Stimulated activated CD8-positive, alpha-beta memory T cell treated with anti-CD3 and anti-CD28 coated beads, Interleukin-2, amount 100 ng/mL, for 48 hours (primary cell): ENCODE measurements around the gene STAMBP.
"Not testable (repeated sequence)": the region's sequence is repeated elsewhere in the genome, so short reads cannot be mapped to it uniquely, and the experiment has no call there.

Experiments used
- DNase-seq, 2 donors: peaks; one replicate each; pipeline ENCODE4 v3.0.0-alpha.2; 2020; ENCODE audit warnings: low read depth in 2 of 2

The STAMBP gene

DNA sequence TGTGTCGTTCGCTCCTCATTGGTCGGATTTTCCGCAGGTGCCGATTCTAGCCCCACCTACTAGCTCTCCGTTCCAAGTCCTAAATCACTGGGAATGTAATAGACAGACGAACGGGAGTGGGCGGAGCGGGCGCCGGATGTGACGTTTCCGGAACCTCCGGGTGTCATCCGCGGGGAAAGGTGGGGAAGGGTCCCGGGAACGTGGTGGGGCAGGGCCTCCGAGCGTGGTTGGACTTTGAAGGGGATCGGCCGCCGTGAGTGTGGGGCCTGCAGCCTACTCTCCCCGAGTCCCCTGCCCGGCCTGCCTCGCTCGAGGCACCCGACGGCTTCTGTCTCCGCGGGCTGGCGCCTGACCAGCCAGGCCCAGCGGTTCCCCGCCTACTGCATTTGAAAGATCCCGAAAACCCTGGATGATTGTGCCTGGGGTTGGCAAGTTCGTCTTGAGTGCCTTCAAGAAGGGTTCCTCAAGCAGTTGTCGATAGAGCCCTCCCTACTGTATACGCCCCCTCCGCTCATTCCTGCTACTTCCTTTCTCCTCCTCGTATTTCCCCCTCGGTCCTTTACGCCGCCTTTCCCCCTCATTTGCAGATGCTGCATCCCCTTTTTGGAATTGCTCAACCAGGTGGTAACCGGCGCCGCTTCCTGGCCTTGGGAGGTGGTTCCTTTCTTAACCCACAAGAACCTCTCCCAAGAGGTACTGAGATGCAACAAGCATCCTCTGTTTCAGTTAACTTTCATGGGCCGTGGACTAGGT lies at the start of gene STAMBP:
Gene STAMBP (plus strand): TSS at position 144 of the 753 bp plus-strand sequence. CDS start 1,896 bp downstream, outside the sequence.
- DNase-seq = peak; percentile 78 to 87

DNA sequence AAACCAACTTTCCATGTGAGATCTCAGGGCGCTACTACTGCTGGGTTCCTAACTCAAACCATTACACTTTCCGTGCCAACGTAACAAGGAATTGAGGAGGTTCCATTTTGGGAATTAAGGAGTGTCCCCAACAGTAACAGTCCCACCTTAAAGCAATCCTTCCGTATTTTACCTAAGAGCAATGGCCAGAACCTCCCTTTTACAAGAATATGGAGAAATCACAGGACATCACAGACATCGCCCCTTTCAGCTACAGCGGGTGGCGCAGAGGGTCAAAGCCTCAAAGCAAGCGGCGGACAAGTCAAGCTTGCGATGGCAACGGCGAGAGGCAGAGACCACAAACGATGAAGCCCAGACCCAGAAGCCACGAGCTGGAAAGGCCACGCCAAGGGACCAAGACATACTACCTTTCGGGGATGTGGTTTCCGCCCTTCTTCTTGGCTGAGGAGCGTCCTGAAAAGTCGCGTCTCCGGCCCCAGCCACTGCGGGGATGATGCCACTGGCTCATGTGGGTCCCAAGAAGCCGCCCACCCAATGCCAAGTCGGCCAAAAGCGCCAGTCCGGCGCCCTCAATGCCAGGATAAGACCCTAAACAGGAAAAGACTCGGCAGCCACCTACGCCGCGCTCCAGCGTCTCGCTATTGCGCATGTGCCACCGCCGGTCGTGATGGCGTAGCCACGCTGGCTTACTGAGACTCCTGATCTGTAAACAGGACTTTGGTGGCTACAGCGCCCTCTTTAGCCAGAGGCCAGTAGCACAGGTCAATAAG lies 49.1 kb upstream of the STAMBP start, which contains the start of gene DUSP11:
Gene DUSP11 (minus strand): TSS at position 637 of the 770 bp plus-strand sequence. CDS start 129 bp downstream, at position 508.
- peak; percentile 92 to 94 for DNase-seq

DNA sequence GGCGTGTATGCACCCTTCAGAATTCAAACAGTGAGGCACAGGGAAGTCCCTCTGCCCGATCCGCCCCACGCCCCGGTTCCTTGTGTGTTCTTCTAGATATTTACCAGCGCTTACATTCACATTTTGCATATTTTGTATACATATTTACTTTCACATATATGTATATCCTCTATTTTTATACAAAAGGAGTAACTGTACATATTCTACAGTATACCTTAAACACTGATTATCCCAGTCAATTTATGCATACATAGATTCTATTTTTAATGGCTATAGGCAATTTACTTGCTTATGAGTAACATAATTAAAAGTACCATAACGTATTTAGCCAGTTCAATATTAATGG lies 48.6 kb upstream of the STAMBP start:
- DNase-seq = no peak

DNA sequence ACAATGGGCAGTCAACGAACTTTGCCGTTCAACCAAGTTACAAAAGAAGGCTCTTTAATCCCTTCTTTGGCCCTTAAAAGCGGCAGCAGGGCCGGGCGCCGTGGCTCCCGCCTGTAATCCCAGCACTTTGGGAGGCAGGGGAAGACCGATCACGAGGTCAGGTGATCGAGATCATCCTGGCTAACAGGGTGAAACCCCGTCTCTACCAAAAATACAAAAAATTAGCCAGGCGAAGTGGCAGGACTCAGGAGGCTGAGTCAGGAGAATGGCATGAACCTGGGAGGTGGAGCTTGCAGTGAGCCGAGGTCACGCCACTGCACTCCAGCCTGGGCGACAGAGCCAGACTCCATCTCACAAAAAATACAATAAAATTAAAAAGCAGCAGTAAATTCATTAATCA lies 45.4 kb upstream of the STAMBP start:
- not testable (repeated sequence) for DNase-seq

DNA sequence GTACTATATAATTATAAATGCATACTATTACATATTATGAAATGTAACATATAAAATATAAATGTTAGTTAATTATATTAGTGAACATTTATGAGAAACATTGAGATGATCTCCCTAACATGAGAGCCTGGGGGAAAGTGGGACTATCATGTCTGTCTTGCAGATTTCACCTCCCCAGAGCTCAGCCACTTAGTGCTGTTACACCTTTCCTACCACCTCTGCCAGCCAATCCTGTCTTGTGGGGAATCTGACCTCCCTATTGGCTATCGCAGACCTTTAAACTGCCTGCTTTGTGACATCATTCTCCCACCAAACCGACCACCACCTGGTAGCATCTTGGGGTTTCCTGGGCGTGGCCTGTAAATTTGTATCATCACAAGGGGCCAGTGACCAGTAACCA lies 44.9 kb upstream of the STAMBP start, which contains the start of gene C2orf78:
Gene C2orf78 (plus strand): TSS at position 301 of the 400 bp plus-strand sequence. CDS start 127 bp downstream, outside the sequence.
- not testable (repeated sequence) for DNase-seq

DNA sequence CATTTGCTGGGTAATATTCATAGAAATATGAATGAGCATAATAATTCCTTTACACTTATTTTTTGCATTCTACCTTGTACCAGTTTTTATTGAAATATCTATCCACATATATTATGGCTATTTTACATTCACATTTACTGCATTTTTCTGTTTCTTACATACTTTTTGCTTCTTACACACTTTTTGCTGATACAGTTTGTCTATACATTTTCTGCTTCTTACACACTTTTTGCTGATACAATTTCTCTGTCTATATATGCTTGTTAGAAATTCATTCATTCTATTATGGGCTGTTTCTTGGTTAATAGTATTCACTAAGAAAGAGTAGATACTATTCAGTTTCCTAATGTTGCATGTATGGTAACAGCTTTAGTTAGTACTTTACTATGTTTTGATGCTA lies 16.9 kb upstream of the STAMBP start:
- DNase-seq = no peak

DNA sequence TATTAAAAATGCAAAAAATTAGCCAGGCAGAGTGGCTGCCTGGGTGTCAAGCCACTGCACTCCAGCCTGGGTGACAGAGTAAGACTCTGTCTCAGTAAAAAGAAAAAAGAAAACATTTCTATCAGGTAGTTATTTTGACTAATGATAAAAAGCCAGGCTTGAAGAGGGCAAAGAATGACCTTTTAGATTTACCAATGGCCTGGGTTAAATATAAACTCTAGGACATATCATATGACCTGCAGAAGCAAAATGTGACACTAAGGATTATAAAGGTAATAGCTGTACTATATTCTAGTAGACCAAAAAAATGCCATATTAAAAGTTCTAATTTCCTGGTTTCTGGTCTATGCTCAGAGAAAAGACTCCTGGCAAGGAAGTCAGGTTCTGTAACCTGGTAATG lies 16.1 kb upstream of the STAMBP start:
- no peak for DNase-seq

DNA sequence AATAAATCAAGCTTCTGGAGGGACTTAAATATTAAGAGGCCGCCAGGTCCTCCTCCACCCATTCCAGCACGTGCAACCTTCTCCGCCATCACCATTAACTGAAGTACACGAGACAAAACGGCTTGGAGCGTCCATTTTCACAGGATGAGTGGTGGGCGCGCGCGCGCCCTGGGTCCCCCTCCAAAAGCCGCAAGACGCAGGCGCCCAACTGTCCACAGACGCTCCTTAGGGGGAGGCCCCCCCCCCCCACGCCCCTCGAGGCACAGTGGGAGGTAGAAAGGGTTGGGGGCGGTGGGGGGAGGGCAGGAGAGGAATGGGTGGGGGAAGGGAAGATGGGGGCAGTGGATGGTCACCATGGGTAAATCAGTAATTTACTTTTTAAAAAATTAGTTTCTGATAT lies 10.5 kb upstream of the STAMBP start:
- DNase-seq = no peak

DNA sequence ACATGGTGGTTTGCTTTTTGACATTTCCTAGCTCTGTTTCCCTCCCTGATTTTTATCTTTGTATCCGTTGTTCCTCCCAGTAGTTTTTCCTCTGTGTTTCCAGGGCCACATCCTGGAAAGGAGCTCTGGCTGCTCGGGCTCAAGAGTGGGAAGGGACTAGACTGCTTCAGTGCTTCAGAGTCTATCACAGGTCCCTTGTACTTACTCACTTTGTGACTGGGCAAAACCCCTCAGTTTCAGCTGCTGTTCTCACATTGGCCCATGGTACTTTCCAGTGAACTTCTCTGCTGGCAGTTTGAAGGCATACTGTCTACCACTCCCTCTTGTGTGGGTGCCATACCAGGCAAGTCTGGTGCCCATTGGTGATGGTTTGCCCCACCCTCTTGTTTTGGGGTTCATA lies 7.5 kb upstream of the STAMBP start:
- DNase-seq = no peak

DNA sequence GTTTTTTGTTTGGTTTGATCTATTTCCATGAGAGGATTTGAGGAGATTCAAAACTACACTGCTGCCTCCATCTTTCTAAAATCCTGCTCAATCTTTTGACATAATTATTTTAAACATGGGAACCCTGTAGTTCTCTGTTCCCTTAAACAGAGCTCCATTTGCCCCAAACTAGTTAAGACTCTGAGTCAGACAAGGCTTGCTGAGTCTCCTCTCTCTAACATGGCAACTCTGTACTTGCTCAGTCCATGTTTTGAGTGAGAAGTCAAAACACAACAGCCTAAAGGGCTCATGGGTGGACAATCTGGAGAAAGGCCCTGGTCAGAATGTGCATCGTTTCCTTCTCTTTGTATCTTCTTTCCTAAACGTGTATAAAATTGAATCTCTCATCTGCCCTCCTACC lies 7.1 kb upstream of the STAMBP start:
- DNase-seq = no peak

DNA sequence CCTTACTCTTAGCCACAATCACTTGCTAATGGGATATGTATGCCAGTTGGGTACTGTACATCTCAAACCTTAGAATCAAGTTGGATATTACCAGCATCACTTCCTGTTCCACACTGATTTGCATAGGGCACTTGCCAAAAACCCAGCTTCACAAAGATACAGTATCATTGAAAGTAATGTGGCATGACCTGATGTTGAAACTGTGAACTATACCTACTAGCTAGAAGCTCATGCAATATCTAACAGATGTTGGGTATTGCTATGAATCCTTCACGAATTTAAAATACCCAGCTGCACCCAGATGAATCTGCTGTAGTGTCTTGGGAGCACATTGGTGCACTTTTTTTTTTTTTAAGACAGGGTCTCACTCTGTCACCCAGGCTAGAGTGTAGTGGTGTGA lies 6.5 kb upstream of the STAMBP start:
- no peak for DNase-seq

DNA sequence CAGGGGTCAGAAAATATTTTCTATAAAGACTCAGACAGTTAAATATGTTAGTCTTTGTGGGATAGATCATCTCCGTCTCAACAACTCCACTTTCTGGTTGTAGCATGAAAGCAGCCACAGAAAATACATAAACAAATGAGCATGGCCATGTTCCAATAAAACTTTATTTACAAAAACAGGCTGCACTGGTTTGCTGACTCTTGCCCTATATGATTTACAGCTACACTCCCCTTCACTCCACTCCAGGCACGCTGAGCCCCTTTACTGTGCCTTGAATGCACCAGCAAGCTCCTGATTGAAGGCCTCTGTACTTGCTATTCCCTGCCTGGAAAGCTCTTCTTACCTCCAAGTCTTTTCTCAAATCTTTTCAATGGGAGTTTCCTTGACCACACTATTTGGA lies 5.8 kb upstream of the STAMBP start:
- DNase-seq = no peak

DNA sequence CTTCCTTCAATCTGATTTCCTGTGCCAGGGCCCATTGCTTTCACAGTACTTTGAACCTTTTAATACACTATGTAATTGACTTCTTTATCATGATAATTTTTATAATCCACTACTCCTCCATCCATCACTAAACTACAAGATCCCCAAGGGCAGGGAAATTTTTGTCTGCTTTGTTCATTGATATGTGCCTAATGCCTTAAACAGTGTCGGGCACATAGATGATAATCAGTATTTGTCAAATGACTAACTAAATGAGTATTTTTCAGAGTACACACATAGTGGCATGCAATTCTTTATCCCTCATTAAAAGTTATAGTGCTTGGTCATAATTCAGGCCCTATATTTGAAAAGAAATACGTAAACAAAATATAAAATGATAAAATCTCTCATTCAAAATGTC lies 5.3 kb upstream of the STAMBP start:
- DNase-seq = no peak

DNA sequence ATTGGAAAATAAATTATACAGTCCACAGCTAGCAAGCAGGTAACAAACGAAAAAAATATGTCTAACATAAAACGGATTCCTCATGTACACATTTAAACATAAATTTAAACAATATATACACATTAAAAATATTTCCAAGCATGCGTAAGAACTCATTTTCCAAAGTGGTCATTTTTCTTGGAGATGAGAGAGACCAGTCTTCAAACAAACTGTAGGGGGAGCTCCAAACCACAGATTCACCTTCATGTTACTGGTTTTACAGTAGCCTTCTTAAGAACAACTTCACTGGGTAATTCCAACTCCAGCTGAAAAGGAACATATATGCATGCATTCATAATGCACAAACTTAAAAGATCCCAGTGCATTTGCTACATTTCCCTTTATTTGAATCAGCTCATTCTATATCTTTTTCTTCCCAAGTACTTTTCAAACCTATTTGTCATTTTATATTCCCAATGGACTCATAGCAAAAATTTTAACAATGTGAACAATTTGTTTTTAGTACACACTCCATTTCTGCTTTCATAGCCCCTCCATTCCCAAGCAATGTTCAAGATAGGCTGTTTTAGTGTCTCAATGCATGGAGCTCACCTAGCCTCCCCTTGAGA lies 4.7 kb upstream of the STAMBP start:
- no peak for DNase-seq

DNA sequence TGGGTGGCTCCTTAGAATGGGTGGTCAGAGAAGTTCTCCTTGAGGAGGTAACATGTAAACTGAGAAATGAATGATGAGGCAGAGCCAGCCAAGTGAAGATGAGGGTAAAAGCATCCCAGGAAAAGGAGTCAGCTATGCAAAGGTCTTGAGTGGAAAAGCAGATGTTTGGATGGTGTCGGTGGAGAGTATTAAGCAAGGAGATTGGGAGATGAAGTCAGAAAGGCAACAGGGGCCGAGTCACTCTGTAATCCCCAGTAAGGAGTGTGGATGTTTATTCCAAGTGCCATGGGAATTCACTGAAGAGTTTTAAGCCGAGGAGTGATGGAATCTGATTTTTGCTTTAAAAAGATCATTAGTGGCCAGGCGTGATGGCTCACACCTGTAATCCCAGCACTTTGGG lies 3.4 kb upstream of the STAMBP start:
- no peak for DNase-seq

DNA sequence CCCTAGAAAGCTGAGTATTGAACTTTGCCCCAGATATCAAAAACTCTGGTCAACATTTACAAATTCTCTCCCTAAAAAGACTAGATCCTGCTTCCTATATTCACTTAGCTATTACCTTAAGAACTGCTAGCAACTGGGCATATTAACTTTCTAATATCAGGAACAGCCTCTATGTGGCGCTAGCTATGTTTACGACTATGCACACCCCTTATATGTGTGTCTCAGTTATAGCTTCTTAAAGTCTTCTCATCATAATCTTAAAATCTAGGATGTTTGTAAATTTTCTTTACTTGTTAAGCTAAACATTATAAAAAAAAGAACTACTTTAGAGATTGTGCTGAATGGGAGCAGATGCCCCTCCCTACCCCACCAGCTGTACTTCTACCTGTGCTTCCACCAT lies 1.7 kb upstream of the STAMBP start:
- DNase-seq = no peak

DNA sequence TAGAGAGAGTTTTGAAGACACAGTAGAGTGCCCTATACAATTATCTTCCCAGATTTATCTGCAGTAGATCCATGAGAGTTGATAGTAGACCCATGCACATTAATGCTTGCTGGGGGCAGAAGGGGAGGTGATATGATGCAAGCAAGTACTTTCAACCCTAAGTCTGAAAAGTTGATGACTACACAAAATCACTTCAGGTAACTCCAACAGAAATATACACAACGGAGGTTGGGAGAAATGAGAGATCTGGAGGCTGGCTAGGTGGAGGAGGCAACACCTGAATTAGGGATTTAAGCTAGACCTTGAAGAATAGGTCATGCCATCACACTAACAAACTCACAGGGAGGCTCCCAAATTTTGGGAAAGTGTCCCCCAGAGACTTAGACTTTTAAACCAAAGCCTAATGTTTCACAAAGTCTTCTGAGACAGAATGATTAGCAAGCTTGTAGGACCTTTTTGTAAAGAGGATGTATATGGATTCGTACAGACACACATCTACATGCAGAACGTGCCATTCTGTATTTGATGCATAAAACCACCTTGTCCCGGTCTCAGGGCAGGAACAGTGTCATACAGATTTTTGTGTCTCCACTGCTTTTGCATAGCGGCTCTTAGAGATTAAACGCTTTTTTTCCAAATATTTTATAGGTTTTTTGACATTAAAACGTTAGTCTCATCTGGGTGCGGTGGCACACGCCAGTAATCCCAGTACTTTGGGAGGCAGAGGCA lies 937 bp upstream of the STAMBP start:
- no peak for DNase-seq

DNA sequence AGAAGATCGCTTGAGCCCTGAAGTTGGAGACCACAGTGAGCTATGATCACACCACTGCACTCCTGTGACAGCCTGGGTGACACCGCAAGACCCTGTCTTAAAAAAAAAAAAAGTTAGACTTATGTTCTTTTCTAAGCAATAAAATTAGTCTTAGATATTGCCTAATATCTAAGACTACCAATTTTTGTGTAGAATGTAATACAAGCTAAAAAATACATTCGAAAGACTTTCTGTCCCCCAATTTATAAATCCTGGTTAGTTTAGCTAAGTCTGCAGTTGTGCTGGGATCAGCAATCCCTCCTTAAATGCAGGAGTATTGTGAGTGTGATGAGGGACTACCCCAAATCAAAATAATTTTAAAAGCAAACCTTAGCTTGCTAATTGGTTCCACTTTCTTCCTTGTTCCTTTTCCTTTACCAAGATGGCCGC lies 358 bp upstream of the STAMBP start:
- DNase-seq = no peak

DNA sequence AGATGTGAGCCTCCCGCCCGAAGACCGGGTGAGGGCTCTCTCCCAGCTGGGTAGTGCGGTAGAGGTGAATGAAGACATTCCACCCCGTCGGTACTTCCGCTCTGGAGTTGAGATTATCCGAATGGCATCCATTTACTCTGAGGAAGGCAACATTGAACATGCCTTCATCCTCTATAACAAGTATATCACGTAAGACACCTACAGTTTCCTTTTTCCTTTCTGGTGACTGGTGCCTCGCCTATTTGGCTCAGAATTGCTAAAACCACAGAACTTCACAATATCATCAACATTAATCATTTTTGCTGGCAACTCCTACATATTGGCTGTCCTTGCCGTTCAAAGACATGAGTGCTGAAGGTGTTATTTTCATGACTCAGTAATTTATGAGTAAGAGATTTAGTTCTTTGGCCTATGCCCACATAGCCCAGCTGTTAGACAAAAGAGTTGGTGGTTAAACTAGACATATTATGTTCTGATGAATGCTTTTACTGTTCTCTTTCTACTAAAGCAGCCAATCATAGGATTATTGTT lies 2.2 kb downstream of the STAMBP start:
- no peak for DNase-seq

DNA sequence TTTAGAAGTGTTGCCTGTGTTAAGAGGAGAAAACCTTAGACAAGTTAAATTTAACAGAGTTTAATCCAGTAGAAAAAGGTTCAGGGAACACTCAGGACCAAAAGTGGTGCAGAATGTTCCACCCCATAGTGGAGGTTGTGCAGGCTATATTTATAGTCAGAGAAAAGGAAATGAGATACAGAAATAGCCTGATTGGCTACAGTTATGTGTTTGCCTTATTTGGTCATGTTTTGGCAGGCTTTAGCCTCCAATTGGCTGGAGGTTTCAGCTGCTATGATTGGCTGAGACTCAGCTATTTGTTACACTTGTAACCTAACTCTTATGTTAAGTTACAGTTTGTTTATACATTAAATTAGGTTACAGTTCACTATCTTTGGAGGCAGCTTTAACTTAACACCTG lies 4.2 kb downstream of the STAMBP start:
- DNase-seq = no peak

DNA sequence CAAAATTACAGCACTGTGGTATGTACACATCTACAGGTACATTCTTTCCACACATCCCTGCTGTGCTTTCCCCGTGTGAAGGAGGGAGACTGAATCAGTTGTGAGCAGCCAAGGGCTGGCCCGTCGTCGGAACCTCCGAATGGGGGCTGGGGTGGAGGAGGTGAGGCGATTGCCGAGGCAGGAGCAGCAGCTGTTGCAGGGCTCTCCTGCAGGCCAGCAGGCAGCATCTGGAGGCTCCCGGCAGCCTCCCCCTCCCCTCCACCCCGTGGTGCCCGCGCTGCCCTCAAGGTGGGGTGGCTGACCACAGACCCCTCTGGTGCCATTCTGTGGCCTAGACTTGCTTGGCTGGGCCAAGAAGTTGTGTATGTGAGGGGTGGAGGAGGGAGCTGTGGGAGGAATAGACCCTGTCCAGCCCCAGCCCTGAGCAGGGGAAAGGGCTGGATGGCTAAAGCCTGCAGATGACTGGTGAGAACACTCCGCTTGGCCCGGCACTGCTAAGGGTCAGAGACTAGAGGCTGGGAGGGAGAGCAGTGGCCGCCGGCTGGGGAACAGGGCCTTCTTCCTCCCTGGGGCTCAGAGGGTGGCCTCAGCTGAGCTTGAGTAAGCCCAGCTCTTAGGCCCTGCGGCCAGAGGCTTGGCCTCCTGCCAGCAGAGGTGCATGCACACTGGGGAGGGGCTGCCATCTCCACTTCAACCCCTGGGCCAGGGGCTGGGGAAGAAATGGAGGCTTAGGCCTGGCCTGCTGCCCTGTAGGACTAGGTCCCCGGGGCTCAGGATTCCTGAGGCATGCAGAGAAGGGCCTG lies 7.6 kb downstream of the STAMBP start:
- DNase-seq = no peak
